ENCODE measurements around the gene KHK. TPM values are rescaled to one million over a fixed set of nuclear protein-coding genes. Genes with fewer than 3 reads are reported as not detected.

Gene KHK
- total and polyA plus RNA-seq, 8 donors, result 5.1 to 16.2 (median 7.4) TPM

GRCh38 chr2:27084297-27085061 is 2.1 kb upstream of the KHK start:
- Histone ChIP-seq H3K4me1 (peaks cover 0 to 18% (median 0%) of the 10 kb centered on the region in 3 donors), H3K27ac (no peak overlapping the region), H3K9me3 (no peaks in the 10 kb centered on the region), H3K4me3 (no peak overlapping the region), H3K36me3 (no peaks in the 10 kb centered on the region), H3K27me3 (no peaks in the 10 kb centered on the region)
- DNase-seq, result peak in 1 of 6 donors; percentile 63
- 82 to 86% methylated on average over 6 of the region's 6 CpGs for WGBS, 2 donors
- no peak for TF ChIP-seq CTCF (IDR thresholded peaks at IDR 0.05)
- no peak for FAIRE-seq
- ATAC-seq, result no peak
- intact Hi-C loops (cut with DNase I), result loop anchor here in 1 of 3 donors (10.0 kb wide), 1 partner anchor 120 kb away; no protein-coding TSS in a partner anchor

- no peaks in the 10 kb centered on the region for H3K27me3 ChIP-seq
- peaks cover 0 to 18% (median 0%) of the 10 kb centered on the region in 3 donors for H3K4me1 ChIP-seq
- no peak for TF ChIP-seq CTCF (IDR thresholded peaks at IDR 0.05)
- DNase-seq, result peak in 1 of 6 donors; percentile 65
- no peak for ATAC-seq
- no peak for FAIRE-seq
- peak overlapping the region in 3 of 4 donors; percentile 66 to 83 (median 79) for H3K27ac ChIP-seq
- H3K36me3 ChIP-seq, result no peaks in the 10 kb centered on the region
- no peaks in the 10 kb centered on the region for H3K9me3 ChIP-seq
- intact Hi-C loops (cut with DNase I), result loop anchor here in 1 of 3 donors (10.0 kb wide), 1 partner anchor 120 kb away; no protein-coding TSS in a partner anchor
- H3K4me3 ChIP-seq, result peak overlapping the region in 3 of 4 donors; percentile 50 to 73 (median 58)
- 53 to 57% methylated on average over 10 of the region's 10 CpGs for WGBS, 2 donors
These were observed 1.4 kb upstream of the KHK start for GRCh38 chr2:27085062-27085672.

- intact Hi-C loops (cut with DNase I), result loop anchor here in 1 of 3 donors (10.0 kb wide), 1 partner anchor 121 kb away; no protein-coding TSS in a partner anchor
- H3K9me3 ChIP-seq, result no peaks in the 10 kb centered on the region
- FAIRE-seq (no peak), DNase-seq (peak; percentile 64 to 88 (median 80)), ATAC-seq (peak; percentile 44 to 64 (median 58))
- H3K4me1 ChIP-seq, result peaks cover 0 to 18% (median 0%) of the 10 kb centered on the region in 3 donors
- 0% methylated on average over 32 to 38 of the region's 38 CpGs for whole genome bisulfite sequencing, 2 donors
- TF ChIP-seq CTCF (IDR thresholded peaks at IDR 0.05), result no peak
- no peaks in the 10 kb centered on the region for H3K27me3 ChIP-seq
- peak overlapping the region; percentile 40 to 73 (median 54) for H3K4me3 ChIP-seq
- H3K27ac ChIP-seq, result peak overlapping the region; percentile 66 to 83 (median 77)
- H3K36me3 ChIP-seq, result no peaks in the 10 kb centered on the region
These were observed 891 bp upstream of the KHK start for GRCh38 chr2:27085673-27086089.

- intact Hi-C loops (cut with DNase I), result loop anchor here in 1 of 3 donors (10.0 kb wide), 1 partner anchor 121 kb away; no protein-coding TSS in a partner anchor
These were observed 365 bp upstream of the KHK start for GRCh38 chr2:27086090-27086723.

More at GRCh38 chr2:27086090-27086723, 365 bp upstream of the KHK start:
- peaks cover 0 to 17% (median 0%) of the 10 kb centered on the region in 3 donors for H3K4me1 ChIP-seq
- 1% methylated on average over 65 to 81 of the region's 81 CpGs for WGBS, 2 donors
- peak overlapping the region; percentile 66 to 83 (median 77) for H3K27ac ChIP-seq
- TF ChIP-seq CTCF (IDR thresholded peaks at IDR 0.05), result peak; percentile 81 to 97 (median 96)
- peak overlapping the region; percentile 50 to 73 (median 56) for H3K4me3 ChIP-seq
- DNase-seq, result peak; percentile 93 to 100 (median 98)
- FAIRE-seq, result no peak
- no peaks in the 10 kb centered on the region for H3K9me3 ChIP-seq
- peak; percentile 87 to 95 (median 93) for ATAC-seq
- H3K36me3 ChIP-seq, result no peaks in the 10 kb centered on the region
- no peaks in the 10 kb centered on the region for H3K27me3 ChIP-seq

Data from pancreas (tissue), 10 donors.